Tibial artery (tissue), 4 donors: ENCODE data around the gene OR2H1.

Source experiments
- DNase-seq, 2 donors: peaks; one replicate each; pipeline ENCODE4 v3.0.0-alpha.2; 2019
- H3K27ac ChIP-seq, 2 donors: fragments of 200-600 bp; sonication (generic) in 1 of 2; 1 replicate in 1 of 2; 2 replicates in 1 of 2; pipeline ENCODE4 v1.5.1; 2018 to 2019; ENCODE audit warnings: mild to moderate bottlenecking in 1 of 2
- H3K27me3 ChIP-seq, 2 donors: fragments of 200-600 bp; sonication (generic) in 1 of 2; one replicate each; pipeline versions ENCODE4 v1.5.1 to v1.6.0; 2016 to 2019
- H3K36me3 ChIP-seq, 3 donors: fragments of 200-600 bp; sonication (generic) in 2 of 3; one replicate each; pipeline ENCODE4 v1.5.1; 2016 to 2019; ENCODE audit warnings: mild to moderate bottlenecking in 2 of 3
- H3K4me1 ChIP-seq, 4 donors: fragments of 200-600 bp; sonication (generic) in 2 of 4; 1 replicate in 3 of 4; 2 replicates in 1 of 4; pipeline ENCODE4 v1.5.1; 2016 to 2019
- H3K4me3 ChIP-seq, 2 donors: fragments of 200-600 bp; sonication (generic) in 1 of 2; 1 replicate in 1 of 2; 2 replicates in 1 of 2; pipeline ENCODE4 v1.5.1; 2018 to 2019; ENCODE audit warnings: mild to moderate bottlenecking in 2 of 2
- H3K9me3 ChIP-seq, 3 donors: fragments of 200-600 bp; sonication (generic) in 1 of 3; one replicate each; pipeline ENCODE4 v1.5.1; 2016 to 2019
- intact Hi-C: fragments of 100-400 bp; cut with DNase I; formaldehyde crosslinking; loops from one replicate; pipeline ENCODE4 v1.15.0; 2023; ENCODE audit warnings: low total_unique reads
- TF ChIP-seq, protein P1 (sequence below), 2 experiments: fragments of 200-600 bp in 1 of 2; fragments of 450-650 bp in 1 of 2; IDR thresholded peaks; one replicate each; pipeline ENCODE4 v1.5.1; 2017 to 2019; ENCODE audit warnings: antibody characterized with exemption in 2 of 2, mild to moderate bottlenecking in 1 of 2, moderate library complexity in 1 of 2

Gene OR2H1

DNA sequence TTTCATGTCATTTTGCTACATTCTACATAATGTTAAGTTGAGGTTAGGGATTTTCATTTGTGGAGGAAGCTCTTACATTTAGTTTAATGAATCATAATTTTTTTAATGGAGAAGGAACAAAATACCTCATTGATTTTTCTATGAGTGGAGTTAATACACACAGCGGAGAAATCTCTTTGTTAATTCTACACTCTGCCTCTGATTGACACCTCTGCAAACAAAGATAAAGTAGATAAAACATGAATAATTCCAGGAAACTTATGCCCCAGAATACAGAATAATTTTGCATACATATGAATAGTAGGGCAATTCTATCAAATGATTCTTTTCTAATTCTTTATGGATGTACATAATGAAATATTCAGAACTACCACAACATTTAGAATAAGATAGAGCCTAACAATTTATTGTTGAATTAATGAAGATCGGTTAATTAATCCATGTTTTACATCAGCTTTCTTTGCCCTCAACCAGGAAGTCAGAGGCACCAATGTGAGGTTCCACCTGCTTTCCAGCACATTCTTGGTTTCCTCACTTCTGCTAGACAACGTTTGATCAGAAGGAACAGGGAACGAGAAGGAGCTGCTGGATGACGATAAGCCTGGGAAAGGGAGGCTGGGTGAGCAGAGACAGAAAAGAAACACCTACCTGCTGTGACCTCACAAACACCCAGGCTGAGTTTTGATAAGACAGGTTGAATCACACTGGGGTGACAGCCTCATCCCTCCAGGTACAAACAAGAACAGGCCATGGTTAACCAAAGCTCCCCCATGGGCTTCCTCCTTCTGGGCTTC lies 4.3 kb downstream of the OR2H1 start:
- Histone ChIP-seq H3K27ac (no peak overlapping the region), H3K36me3 (no peaks in the 10 kb centered on the region)
- intact Hi-C loops: no loop called here

DNA sequence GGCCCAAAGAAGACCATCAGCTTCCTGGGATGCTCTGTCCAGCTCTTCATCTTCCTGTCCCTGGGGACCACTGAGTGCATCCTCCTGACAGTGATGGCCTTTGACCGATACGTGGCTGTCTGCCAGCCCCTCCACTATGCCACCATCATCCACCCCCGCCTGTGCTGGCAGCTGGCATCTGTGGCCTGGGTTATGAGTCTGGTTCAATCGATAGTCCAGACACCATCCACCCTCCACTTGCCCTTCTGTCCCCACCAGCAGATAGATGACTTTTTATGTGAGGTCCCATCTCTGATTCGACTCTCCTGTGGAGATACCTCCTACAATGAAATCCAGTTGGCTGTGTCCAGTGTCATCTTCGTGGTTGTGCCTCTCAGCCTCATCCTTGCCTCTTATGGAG lies 5.1 kb downstream of the OR2H1 start:
- intact Hi-C loops: no loop called here
- H3K27ac ChIP-seq: no peak overlapping the region
- H3K36me3 ChIP-seq: no peaks in the 10 kb centered on the region
- TF ChIP-seq, protein P1, sequence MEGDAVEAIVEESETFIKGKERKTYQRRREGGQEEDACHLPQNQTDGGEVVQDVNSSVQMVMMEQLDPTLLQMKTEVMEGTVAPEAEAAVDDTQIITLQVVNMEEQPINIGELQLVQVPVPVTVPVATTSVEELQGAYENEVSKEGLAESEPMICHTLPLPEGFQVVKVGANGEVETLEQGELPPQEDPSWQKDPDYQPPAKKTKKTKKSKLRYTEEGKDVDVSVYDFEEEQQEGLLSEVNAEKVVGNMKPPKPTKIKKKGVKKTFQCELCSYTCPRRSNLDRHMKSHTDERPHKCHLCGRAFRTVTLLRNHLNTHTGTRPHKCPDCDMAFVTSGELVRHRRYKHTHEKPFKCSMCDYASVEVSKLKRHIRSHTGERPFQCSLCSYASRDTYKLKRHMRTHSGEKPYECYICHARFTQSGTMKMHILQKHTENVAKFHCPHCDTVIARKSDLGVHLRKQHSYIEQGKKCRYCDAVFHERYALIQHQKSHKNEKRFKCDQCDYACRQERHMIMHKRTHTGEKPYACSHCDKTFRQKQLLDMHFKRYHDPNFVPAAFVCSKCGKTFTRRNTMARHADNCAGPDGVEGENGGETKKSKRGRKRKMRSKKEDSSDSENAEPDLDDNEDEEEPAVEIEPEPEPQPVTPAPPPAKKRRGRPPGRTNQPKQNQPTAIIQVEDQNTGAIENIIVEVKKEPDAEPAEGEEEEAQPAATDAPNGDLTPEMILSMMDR (IDR thresholded peaks at IDR 0.05): no peak
- no peaks in the 10 kb centered on the region for H3K9me3 ChIP-seq
- no peaks in the 10 kb centered on the region for H3K27me3 ChIP-seq
- no peak overlapping the region for H3K4me3 ChIP-seq
- H3K4me1 ChIP-seq: no peaks in the 10 kb centered on the region
- DNase-seq: no peak

More for the DNA sequence above, 4.3 kb downstream of the OR2H1 start:
- no peak overlapping the region for H3K4me3 ChIP-seq
- DNase-seq: no peak
- H3K9me3 ChIP-seq: no peaks in the 10 kb centered on the region
- no peaks in the 10 kb centered on the region for H3K27me3 ChIP-seq
- TF ChIP-seq, protein P1 (IDR thresholded peaks at IDR 0.05): no peak
- H3K4me1 ChIP-seq: no peaks in the 10 kb centered on the region

DNA sequence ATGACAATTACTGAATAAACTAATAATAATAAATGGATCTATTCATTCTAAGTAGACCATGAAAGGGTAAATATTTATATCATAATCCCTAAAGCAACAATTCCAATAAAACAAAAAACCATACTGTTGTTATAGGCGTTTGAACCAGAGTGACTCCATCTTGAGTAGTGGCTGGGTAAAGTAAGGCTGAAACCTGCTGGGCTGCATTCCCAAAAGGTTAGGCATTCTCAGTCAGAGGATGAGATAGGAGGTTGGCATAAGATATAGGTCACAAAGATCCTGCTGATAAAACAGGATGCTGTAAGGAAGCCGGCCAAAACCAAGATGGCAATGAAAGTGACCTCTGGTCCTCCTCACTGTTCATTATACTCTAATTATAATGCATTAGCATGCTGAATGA lies 8.3 kb downstream of the OR2H1 start:
- no peak overlapping the region for H3K27ac ChIP-seq
- no peaks in the 10 kb centered on the region for H3K27me3 ChIP-seq
- no peaks in the 10 kb centered on the region for H3K36me3 ChIP-seq
- H3K4me1 ChIP-seq: no peaks in the 10 kb centered on the region
- H3K9me3 ChIP-seq: no peaks in the 10 kb centered on the region
- no peak for DNase-seq
- no peak overlapping the region for H3K4me3 ChIP-seq
- intact Hi-C loops: no loop called here
- TF ChIP-seq, protein P1 (IDR thresholded peaks at IDR 0.05): no peak

DNA sequence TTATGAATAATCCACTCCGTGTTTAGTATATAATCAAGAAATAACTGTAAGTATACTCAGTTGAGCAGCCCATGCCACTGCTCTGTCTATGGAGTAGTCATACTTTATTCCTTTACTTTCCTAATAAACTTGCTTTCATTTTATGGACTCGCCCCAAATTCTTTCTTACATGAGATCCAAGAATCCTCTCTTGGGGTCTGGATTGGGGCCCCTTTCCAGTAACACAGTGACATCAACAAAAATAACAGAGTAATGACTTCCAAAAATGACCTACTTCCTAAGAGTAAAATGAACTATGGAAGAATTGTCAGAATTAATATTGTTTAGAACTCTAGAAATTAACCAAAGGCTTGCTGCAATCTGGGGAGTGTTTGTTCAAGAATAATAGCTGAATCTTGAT lies 8.8 kb downstream of the OR2H1 start:
- no peaks in the 10 kb centered on the region for H3K4me1 ChIP-seq
- no peak for DNase-seq
- no peaks in the 10 kb centered on the region for H3K9me3 ChIP-seq
- intact Hi-C loops: no loop called here
- no peaks in the 10 kb centered on the region for H3K27me3 ChIP-seq
- H3K36me3 ChIP-seq: no peaks in the 10 kb centered on the region
- TF ChIP-seq, protein P1 (IDR thresholded peaks at IDR 0.05): no peak
- no peak overlapping the region for H3K4me3 ChIP-seq
- no peak overlapping the region for H3K27ac ChIP-seq

DNA sequence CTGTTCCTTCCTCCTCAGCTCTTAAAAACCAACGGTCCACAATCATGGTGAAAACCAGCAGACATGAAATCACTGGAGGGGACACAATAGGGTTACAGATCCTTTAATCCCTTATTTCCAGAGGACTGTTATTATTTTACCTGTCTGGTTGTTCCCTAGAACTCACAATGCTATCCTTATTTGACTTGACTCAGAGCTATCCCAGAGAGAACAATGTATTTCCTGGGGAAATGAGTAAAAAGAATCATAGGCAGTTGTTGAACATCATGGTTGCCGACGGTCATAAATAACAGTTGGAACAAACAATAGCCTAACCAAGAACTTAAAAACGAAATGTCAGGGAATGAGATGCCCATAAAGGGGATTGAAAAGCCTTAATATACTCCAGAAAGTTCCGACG lies 9.3 kb downstream of the OR2H1 start:
- Histone ChIP-seq H3K27me3 (no peaks in the 10 kb centered on the region), H3K27ac (no peak overlapping the region), H3K4me3 (no peak overlapping the region), H3K36me3 (no peaks in the 10 kb centered on the region), H3K4me1 (no peaks in the 10 kb centered on the region), H3K9me3 (no peaks in the 10 kb centered on the region)
- TF ChIP-seq, protein P1 (IDR thresholded peaks at IDR 0.05): no peak
- intact Hi-C loops: no loop called here
- DNase-seq: no peak
